SK-N-SH (cell line): ENCODE measurements around the gene THEM4. TPM values are rescaled to one million over a fixed set of nuclear protein-coding genes. Genes with fewer than 3 reads are reported as not detected.

ENCODE experiments used
- CTCF ChIA-PET: fragments of 300-600, 350-600 bp; formaldehyde crosslinking; extraction: SDS; loops from one replicate; lab custom pipeline; 2021; lab: Yijun Ruan, JAX
- POLR2A ChIA-PET: fragments of 350-600 bp; sonication (Branson Sonifier 250); formaldehyde crosslinking; extraction: SDS; loops from one replicate; lab custom pipeline; 2020; ENCODE audit warnings: antibody characterized with exemption, inconsistent platforms; lab: Yijun Ruan, JAX
- DNase-seq: peaks from one replicate; pipeline ENCODE4 v3.0.0; 2012
- H2AFZ ChIP-seq: fragments of 200-600 bp; sonication (generic); 2 replicates; pipeline ENCODE4 v1.8.1; 2016; ENCODE audit warnings: antibody characterized with exemption, mild to moderate bottlenecking, low read depth
- H3F3A ChIP-seq: fragments of 200-600 bp; sonication (generic); replicated peaks from 2 replicates; pipeline ENCODE3; 2016; ENCODE audit warnings: antibody characterized with exemption, mild to moderate bottlenecking; ENCODE audit not compliant: insufficient read depth
- H3K27ac ChIP-seq, 2 experiments: fragments of 200-500 bp in 1 of 2; fragments of 200-600 bp in 1 of 2; sonication (Bioruptor generic) in 1 of 2; sonication (generic), shearing (Covaris generic) in 1 of 2; 2 replicates each; pipeline versions ENCODE4 v1.5.1 to v1.6.1; 2014 to 2016; ENCODE audit warnings: low read depth in 2 of 2, inconsistent platforms in 1 of 2, low read length in 1 of 2, mild to moderate bottlenecking in 1 of 2, mixed read lengths in 1 of 2
- H3K27me3 ChIP-seq: fragments of 200-600 bp; sonication (generic), shearing (Covaris generic); 2 replicates; pipeline ENCODE4 v1.6.1; 2016; ENCODE audit warnings: mixed run types; ENCODE audit not compliant: insufficient read depth
- H3K36me3 ChIP-seq, 2 experiments: fragments of 200-500 bp in 1 of 2; fragments of 200-600 bp in 1 of 2; sonication (Bioruptor generic) in 1 of 2; sonication (generic) in 1 of 2; replicated peaks in 1 of 2; 2 replicates each; pipeline versions ENCODE3 to v1.5.1; 2014 to 2016; ENCODE audit warnings: low read length in 1 of 2, mild to moderate bottlenecking in 1 of 2; ENCODE audit not compliant: insufficient read depth in 2 of 2, control insufficient read depth in 1 of 2
- H3K4me1 ChIP-seq, 2 experiments: fragments of 200-500 bp in 1 of 2; fragments of 200-600 bp in 1 of 2; sonication (Bioruptor generic) in 1 of 2; sonication (generic), shearing (Covaris generic) in 1 of 2; 2 replicates each; pipeline versions ENCODE4 v1.5.1 to v1.6.1; 2014 to 2016; ENCODE audit warnings: low read depth in 1 of 2, low read length in 1 of 2, mixed run types in 1 of 2; ENCODE audit not compliant: insufficient read depth in 2 of 2, control insufficient read depth in 1 of 2
- H3K4me2 ChIP-seq: fragments of 200-600 bp; sonication (generic), shearing (Covaris generic); 2 replicates; pipeline ENCODE4 v1.6.1; 2017; ENCODE audit warnings: mixed run types
- H3K4me3 ChIP-seq, 2 experiments: fragments of 200-500 bp in 1 of 2; fragments of 200-600 bp in 1 of 2; sonication (Bioruptor generic) in 1 of 2; sonication (generic), shearing (Covaris generic) in 1 of 2; 2 replicates each; pipeline versions ENCODE4 v1.5.1 to v1.8.1; 2014 to 2016; ENCODE audit warnings: low read depth in 2 of 2, inconsistent platforms in 1 of 2, low read length in 1 of 2, mild to moderate bottlenecking in 1 of 2, mixed read lengths in 1 of 2, moderate library complexity in 1 of 2
- H3K79me2 ChIP-seq: fragments of 200-600 bp; sonication (generic); 2 replicates; pipeline ENCODE4 v1.8.1; 2017; ENCODE audit warnings: mild to moderate bottlenecking; ENCODE audit not compliant: insufficient read depth
- H3K9ac ChIP-seq: fragments of 200-600 bp; sonication (generic); 2 replicates; pipeline ENCODE4 v1.6.1; 2017; ENCODE audit warnings: mixed run types
- H3K9me2 ChIP-seq: fragments of 200-600 bp; sonication (generic); 2 replicates; pipeline ENCODE4 v1.6.1; 2017; ENCODE audit warnings: mixed run types
- H3K9me3 ChIP-seq: fragments of 200-600 bp; sonication (generic); 2 replicates; pipeline ENCODE4 v1.6.1; 2017; ENCODE audit warnings: mixed run types, mild to moderate bottlenecking, moderate library complexity
- H4K20me1 ChIP-seq: fragments of 200-600 bp; sonication (generic); 2 replicates; pipeline ENCODE4 v1.6.1; 2017; ENCODE audit warnings: mild to moderate bottlenecking, mixed run types; ENCODE audit not compliant: insufficient read depth
- ELF1 ChIP-seq: IDR thresholded peaks from 2 replicates; pipeline ENCODE4 v1.4.0; 2012
- EP300 ChIP-seq, 2 experiments: IDR thresholded peaks; 2 replicates each; pipeline versions ENCODE4 v1.4.0 to v1.6.1; 2012; ENCODE audit warnings: borderline replicate concordance in 1 of 2, low read depth in 1 of 2, low read length in 1 of 2
- FOSL2 ChIP-seq: IDR thresholded peaks from 2 replicates; pipeline ENCODE4 v1.4.0; 2012; ENCODE audit warnings: low read depth, mild to moderate bottlenecking, moderate library complexity, borderline replicate concordance
- FOXJ3 ChIP-seq: sonication (generic); formaldehyde crosslinking; IDR thresholded peaks from 2 replicates; pipeline ENCODE4 v1.5.1; 2020; ENCODE audit warnings: mild to moderate bottlenecking, missing genetic modification reagents
- MEF2A ChIP-seq: IDR thresholded peaks from 2 replicates; pipeline ENCODE4 v1.4.0; 2012; ENCODE audit warnings: low read depth, borderline replicate concordance
- MXI1 ChIP-seq: IDR thresholded peaks from 2 replicates; pipeline ENCODE4 v1.6.1; 2012; ENCODE audit warnings: mild to moderate bottlenecking, low read depth, low read length, improper control_type of control experiment
- NRF1 ChIP-seq: IDR thresholded peaks from 2 replicates; pipeline ENCODE4 v1.6.1; 2012; ENCODE audit warnings: low read depth, mild to moderate bottlenecking, low read length
- POLR2AphosphoS5 ChIP-seq: IDR thresholded peaks from 2 replicates; pipeline ENCODE4 v1.6.1; 2012; ENCODE audit warnings: low read depth, low read length
- RAD21 ChIP-seq: IDR thresholded peaks from 2 replicates; pipeline ENCODE4 v1.6.1; 2012; ENCODE audit warnings: mild to moderate bottlenecking, low read length
- RXRA ChIP-seq: IDR thresholded peaks from 2 replicates; pipeline ENCODE4 v1.4.0; 2012; ENCODE audit warnings: low read depth, mild to moderate bottlenecking, borderline replicate concordance
- SIN3A ChIP-seq: IDR thresholded peaks from 2 replicates; pipeline ENCODE4 v1.6.1; 2012; ENCODE audit warnings: low read depth, mild to moderate bottlenecking, low read length, moderate library complexity, borderline replicate concordance
- SMC3 ChIP-seq: IDR thresholded peaks from 2 replicates; pipeline ENCODE4 v1.6.1; 2012; ENCODE audit warnings: low read depth, low read length, improper control_type of control experiment
- TCF12 ChIP-seq: IDR thresholded peaks from 2 replicates; pipeline ENCODE4 v1.4.0; 2012
- TEAD4 ChIP-seq: IDR thresholded peaks from 2 replicates; pipeline ENCODE4 v1.4.0; 2012; ENCODE audit warnings: mild to moderate bottlenecking, borderline replicate concordance; ENCODE audit not compliant: insufficient read depth
- YY1 ChIP-seq: IDR thresholded peaks from 2 replicates; pipeline ENCODE4 v1.4.0; 2012; ENCODE audit warnings: low read depth, mild to moderate bottlenecking
- WGBS: methylation state at CpG from one replicate; pipeline ENCODE4 v1.1.6; 2017; ENCODE audit warnings: low lambda C conversion rate; 5-methylcytosine and 5-hydroxymethylcytosine counted together
- polyA plus RNA-seq, 3 experiments: library from polyadenylated mRNA; depleted of rRNA; stranded (reverse); fragments of >200 nt; gene quantifications; 2 replicates each; pipeline ENCODE4 v1.2.3, GENCODE V29; 2012
- TF ChIP-seq, protein P1 (sequence below): fragments of 200-600 bp; sonication (generic); IDR thresholded peaks from 2 replicates; pipeline ENCODE4 v1.6.1; 2017; ENCODE audit warnings: antibody characterized with exemption, mild to moderate bottlenecking, moderate library complexity
- TF ChIP-seq, protein P2 (sequence below): IDR thresholded peaks from 2 replicates; pipeline ENCODE4 v1.4.0; 2012; ENCODE audit warnings: low read depth, borderline replicate concordance
- TF ChIP-seq, protein P3 (sequence below): IDR thresholded peaks from 2 replicates; pipeline ENCODE4 v1.4.0; 2012; ENCODE audit warnings: low read depth, borderline replicate concordance
- TF ChIP-seq, protein P4 (sequence below): IDR thresholded peaks from 2 replicates; pipeline ENCODE4; 2012
- TF ChIP-seq, protein P5 (sequence below): IDR thresholded peaks from 2 replicates; pipeline ENCODE4 v1.6.1; 2012; ENCODE audit warnings: mild to moderate bottlenecking, low read depth, low read length, moderate library complexity

THEM4 gene
- polyA plus RNA-seq, 1 of the 3 experiments (the other 2 are of a cell fraction) = 10.1 TPM

DNA sequence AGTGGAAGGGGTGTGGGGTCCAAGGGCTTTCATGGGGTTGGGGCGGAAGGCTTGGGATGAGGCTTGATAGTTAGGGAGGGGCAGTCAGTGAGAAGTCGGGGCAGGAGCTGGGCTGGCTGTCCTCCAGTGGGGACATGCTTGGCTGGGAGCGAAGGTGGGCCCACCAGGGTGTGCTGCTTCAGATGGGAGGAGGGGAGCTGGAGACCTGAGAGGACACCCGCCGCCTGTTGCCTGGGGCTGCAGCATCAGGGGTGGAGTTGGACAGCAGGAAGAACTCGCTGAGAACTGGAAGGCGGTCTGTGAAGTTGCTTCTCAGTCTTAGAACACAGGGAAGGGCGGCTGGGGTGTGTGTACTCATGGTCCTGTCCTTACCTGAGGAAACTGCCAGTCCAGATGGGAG is 57.4 kb downstream of the THEM4 start:
- ChIA-PET POLR2A (no interaction called here), CTCF (interaction anchor here (1.4 kb wide), 1 partner anchor 18 kb away, joined by 3 read pairs; no protein-coding TSS in a partner anchor)
- H3K4me2 ChIP-seq = no peak overlapping the region
- H3F3A ChIP-seq = no peaks in the 10 kb centered on the region
- no peak overlapping the region for H3K4me3 ChIP-seq
- TF ChIP-seq, protein P1, sequence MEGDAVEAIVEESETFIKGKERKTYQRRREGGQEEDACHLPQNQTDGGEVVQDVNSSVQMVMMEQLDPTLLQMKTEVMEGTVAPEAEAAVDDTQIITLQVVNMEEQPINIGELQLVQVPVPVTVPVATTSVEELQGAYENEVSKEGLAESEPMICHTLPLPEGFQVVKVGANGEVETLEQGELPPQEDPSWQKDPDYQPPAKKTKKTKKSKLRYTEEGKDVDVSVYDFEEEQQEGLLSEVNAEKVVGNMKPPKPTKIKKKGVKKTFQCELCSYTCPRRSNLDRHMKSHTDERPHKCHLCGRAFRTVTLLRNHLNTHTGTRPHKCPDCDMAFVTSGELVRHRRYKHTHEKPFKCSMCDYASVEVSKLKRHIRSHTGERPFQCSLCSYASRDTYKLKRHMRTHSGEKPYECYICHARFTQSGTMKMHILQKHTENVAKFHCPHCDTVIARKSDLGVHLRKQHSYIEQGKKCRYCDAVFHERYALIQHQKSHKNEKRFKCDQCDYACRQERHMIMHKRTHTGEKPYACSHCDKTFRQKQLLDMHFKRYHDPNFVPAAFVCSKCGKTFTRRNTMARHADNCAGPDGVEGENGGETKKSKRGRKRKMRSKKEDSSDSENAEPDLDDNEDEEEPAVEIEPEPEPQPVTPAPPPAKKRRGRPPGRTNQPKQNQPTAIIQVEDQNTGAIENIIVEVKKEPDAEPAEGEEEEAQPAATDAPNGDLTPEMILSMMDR = no peak
- TF ChIP-seq MEF2A = no peak
- TF ChIP-seq, protein P2, sequence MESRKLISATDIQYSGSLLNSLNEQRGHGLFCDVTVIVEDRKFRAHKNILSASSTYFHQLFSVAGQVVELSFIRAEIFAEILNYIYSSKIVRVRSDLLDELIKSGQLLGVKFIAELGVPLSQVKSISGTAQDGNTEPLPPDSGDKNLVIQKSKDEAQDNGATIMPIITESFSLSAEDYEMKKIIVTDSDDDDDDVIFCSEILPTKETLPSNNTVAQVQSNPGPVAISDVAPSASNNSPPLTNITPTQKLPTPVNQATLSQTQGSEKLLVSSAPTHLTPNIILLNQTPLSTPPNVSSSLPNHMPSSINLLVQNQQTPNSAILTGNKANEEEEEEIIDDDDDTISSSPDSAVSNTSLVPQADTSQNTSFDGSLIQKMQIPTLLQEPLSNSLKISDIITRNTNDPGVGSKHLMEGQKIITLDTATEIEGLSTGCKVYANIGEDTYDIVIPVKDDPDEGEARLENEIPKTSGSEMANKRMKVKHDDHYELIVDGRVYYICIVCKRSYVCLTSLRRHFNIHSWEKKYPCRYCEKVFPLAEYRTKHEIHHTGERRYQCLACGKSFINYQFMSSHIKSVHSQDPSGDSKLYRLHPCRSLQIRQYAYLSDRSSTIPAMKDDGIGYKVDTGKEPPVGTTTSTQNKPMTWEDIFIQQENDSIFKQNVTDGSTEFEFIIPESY = no peak
- TF ChIP-seq EP300 (IDR thresholded peaks at IDR 0.05; ENCODE audit: borderline replicate concordance in 1 of 2, low read depth in 1 of 2, low read length in 1 of 2) = no peak
- no peak for TF ChIP-seq ELF1
- TF ChIP-seq NRF1 = no peak
- TF ChIP-seq, protein P3, sequence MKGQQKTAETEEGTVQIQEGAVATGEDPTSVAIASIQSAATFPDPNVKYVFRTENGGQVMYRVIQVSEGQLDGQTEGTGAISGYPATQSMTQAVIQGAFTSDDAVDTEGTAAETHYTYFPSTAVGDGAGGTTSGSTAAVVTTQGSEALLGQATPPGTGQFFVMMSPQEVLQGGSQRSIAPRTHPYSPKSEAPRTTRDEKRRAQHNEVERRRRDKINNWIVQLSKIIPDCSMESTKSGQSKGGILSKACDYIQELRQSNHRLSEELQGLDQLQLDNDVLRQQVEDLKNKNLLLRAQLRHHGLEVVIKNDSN = no peak
- no peak for TF ChIP-seq SMC3
- no peak for TF ChIP-seq RAD21
- no peak for TF ChIP-seq MXI1
- no peak for TF ChIP-seq FOSL2
- TF ChIP-seq, protein P4, sequence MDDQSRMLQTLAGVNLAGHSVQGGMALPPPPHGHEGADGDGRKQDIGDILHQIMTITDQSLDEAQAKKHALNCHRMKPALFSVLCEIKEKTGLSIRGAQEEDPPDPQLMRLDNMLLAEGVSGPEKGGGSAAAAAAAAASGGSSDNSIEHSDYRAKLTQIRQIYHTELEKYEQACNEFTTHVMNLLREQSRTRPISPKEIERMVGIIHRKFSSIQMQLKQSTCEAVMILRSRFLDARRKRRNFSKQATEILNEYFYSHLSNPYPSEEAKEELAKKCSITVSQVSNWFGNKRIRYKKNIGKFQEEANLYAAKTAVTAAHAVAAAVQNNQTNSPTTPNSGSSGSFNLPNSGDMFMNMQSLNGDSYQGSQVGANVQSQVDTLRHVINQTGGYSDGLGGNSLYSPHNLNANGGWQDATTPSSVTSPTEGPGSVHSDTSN = no peak
- TF ChIP-seq TCF12 = no peak
- TF ChIP-seq, protein P5, sequence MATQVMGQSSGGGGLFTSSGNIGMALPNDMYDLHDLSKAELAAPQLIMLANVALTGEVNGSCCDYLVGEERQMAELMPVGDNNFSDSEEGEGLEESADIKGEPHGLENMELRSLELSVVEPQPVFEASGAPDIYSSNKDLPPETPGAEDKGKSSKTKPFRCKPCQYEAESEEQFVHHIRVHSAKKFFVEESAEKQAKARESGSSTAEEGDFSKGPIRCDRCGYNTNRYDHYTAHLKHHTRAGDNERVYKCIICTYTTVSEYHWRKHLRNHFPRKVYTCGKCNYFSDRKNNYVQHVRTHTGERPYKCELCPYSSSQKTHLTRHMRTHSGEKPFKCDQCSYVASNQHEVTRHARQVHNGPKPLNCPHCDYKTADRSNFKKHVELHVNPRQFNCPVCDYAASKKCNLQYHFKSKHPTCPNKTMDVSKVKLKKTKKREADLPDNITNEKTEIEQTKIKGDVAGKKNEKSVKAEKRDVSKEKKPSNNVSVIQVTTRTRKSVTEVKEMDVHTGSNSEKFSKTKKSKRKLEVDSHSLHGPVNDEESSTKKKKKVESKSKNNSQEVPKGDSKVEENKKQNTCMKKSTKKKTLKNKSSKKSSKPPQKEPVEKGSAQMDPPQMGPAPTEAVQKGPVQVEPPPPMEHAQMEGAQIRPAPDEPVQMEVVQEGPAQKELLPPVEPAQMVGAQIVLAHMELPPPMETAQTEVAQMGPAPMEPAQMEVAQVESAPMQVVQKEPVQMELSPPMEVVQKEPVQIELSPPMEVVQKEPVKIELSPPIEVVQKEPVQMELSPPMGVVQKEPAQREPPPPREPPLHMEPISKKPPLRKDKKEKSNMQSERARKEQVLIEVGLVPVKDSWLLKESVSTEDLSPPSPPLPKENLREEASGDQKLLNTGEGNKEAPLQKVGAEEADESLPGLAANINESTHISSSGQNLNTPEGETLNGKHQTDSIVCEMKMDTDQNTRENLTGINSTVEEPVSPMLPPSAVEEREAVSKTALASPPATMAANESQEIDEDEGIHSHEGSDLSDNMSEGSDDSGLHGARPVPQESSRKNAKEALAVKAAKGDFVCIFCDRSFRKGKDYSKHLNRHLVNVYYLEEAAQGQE = no peak
- TF ChIP-seq SIN3A = no peak
- TF ChIP-seq POLR2AphosphoS5 = no peak
- TF ChIP-seq RXRA = no peak
- TF ChIP-seq FOXJ3 (CRISPR knock-in tag) = no peak
- TF ChIP-seq YY1 = no peak
- no peak for TF ChIP-seq TEAD4
- peaks cover 5% of the 10 kb centered on the region; the same call in 1 of the 2 replicates for H3K27me3 ChIP-seq
- no peaks in the 10 kb centered on the region for H4K20me1 ChIP-seq
- no peaks in the 10 kb centered on the region for H3K9me3 ChIP-seq
- no peaks in the 10 kb centered on the region for H3K9me2 ChIP-seq
- peaks cover 0 to 40% of the 10 kb centered on the region in 2 experiments; a peak in 1 of 4 replicates for H3K4me1 ChIP-seq
- WGBS = 59% methylated on average over 8 of the region's 8 CpGs
- no peak overlapping the region for H3K9ac ChIP-seq
- no peak overlapping the region for H3K27ac ChIP-seq
- no peaks in the 10 kb centered on the region for H3K36me3 ChIP-seq
- H3K79me2 ChIP-seq = no peaks in the 10 kb centered on the region
- no peak for DNase-seq
- H2AFZ ChIP-seq = no peak overlapping the region
